Fibroblast of lung (primary cell): ENCODE data around the gene NSMCE3.

Experiments used
- CTCF ChIP-seq, 2 donors: IDR thresholded peaks in 1 of 2; conservative IDR thresholded peaks in 1 of 2; 1 replicate in 1 of 2; 2 replicates in 1 of 2; pipeline ENCODE4 v1.5.1; 2011 to 2012; ENCODE audit warnings: low read length in 2 of 2, control low read depth in 1 of 2, inconsistent platforms in 1 of 2, low read depth in 1 of 2, mild to moderate bottlenecking in 1 of 2
- EZH2 ChIP-seq: IDR thresholded peaks from 2 replicates; pipeline ENCODE4 v1.5.1; 2012; ENCODE audit warnings: low read length, control low read depth, mild to moderate bottlenecking; ENCODE audit errors: missing control alignments

GRCh38 chr15:29278436-29279105, 8.9 kb upstream of the NSMCE3 start:
- no peak for TF ChIP-seq CTCF (conservative IDR thresholded peaks at IDR 0.05 in 1 of 2, IDR thresholded peaks at IDR 0.05 in 1 of 2; ENCODE audit: low read depth in 1 of 2, low read length in 2 of 2)
- no peak for TF ChIP-seq EZH2
